Stimulated activated naive B cell treated with anti-CD40 and anti-IgM and Interleukin-4, amounts not matched to agents 10 μg/mL and 1 μg/mL and 100 μg/mL, for 72 hours (primary cell): ENCODE measurements around the gene PSMD13.
"Not testable (repeated sequence)": the region's sequence is repeated elsewhere in the genome, so short reads cannot be mapped to it uniquely, and the experiment has no call there.

Experiments
- ATAC-seq, 2 donors: fragments of 150-1000 bp; cut with Tn5 transposase; replicated peaks; 2 replicates each; pipeline ENCODE4 v1.10.0; 2021; ENCODE audit warnings: moderate library complexity in 1 of 2
- DNase-seq: peaks from one replicate; pipeline ENCODE4 v3.0.0; 2021
- H3K27ac Mint-ChIP-seq: one replicate; pipeline ENCODE4 v1.8.0; 2022; ENCODE audit warnings: mild to moderate bottlenecking, mixed read lengths
- H3K27me3 Mint-ChIP-seq, 2 donors: one replicate each; pipeline ENCODE4 v1.8.0; 2022; ENCODE audit warnings: mixed read lengths in 2 of 2
- H3K36me3 Mint-ChIP-seq, 2 donors: one replicate each; pipeline ENCODE4 v1.8.0; 2022; ENCODE audit warnings: mixed read lengths in 2 of 2, mild to moderate bottlenecking in 1 of 2
- H3K4me1 Mint-ChIP-seq, 2 donors: one replicate each; pipeline ENCODE4 v1.8.0; 2022; ENCODE audit warnings: mixed read lengths in 2 of 2, mild to moderate bottlenecking in 1 of 2
- H3K4me3 Mint-ChIP-seq, 2 donors: one replicate each; pipeline ENCODE4 v1.8.0; 2022; ENCODE audit warnings: mild to moderate bottlenecking in 2 of 2, mixed read lengths in 2 of 2, moderate library complexity in 1 of 2
- H3K9me3 Mint-ChIP-seq, 2 donors: one replicate each; pipeline ENCODE4 v1.8.0; 2022; ENCODE audit warnings: mixed read lengths in 2 of 2, mild to moderate bottlenecking in 1 of 2

The PSMD13 gene

GRCh38 chr11:285021-285893 is 48.5 kb downstream of the PSMD13 start:
- Mint-ChIP-seq H3K4me3 (no peak overlapping the region), H3K9me3 (no peaks in the 10 kb centered on the region), H3K27me3 (peaks cover 37 to 68% of the 10 kb centered on the region in 2 donors), H3K4me1 (peaks cover 25 to 44% of the 10 kb centered on the region in 2 donors), H3K27ac (no peak overlapping the region), H3K36me3 (no peaks in the 10 kb centered on the region)
- DNase-seq (no peak), ATAC-seq (no peak)

- H3K4me1 Mint-ChIP-seq = peaks cover 29 to 42% of the 10 kb centered on the region in 2 donors
- ATAC-seq (no peak), DNase-seq (no peak)
- H3K4me3 Mint-ChIP-seq = no peak overlapping the region
- H3K27me3 Mint-ChIP-seq = peaks cover 34 to 65% of the 10 kb centered on the region in 2 donors
- no peaks in the 10 kb centered on the region for H3K9me3 Mint-ChIP-seq
- no peak overlapping the region for H3K27ac Mint-ChIP-seq
- H3K36me3 Mint-ChIP-seq = peaks cover 0 to under 1% of the 10 kb centered on the region in 2 donors
Measured at GRCh38 chr11:285894-286220, 49.1 kb downstream of the PSMD13 start.

GRCh38 chr11:286977-287820 is 50.4 kb downstream of the PSMD13 start:
- peak overlapping the region; percentile 84 for H3K27ac Mint-ChIP-seq
- H3K27me3 Mint-ChIP-seq = peaks cover 21 to 52% of the 10 kb centered on the region in 2 donors

GRCh38 chr11:287821-288477 is 51.2 kb downstream of the PSMD13 start:
- Mint-ChIP-seq H3K36me3 (peaks cover 0 to 13% of the 10 kb centered on the region in 2 donors), H3K9me3 (no peaks in the 10 kb centered on the region)
- DNase-seq = no peak

More at GRCh38 chr11:286977-287820, 50.4 kb downstream of the PSMD13 start:
- H3K36me3 Mint-ChIP-seq, DNase-seq, ATAC-seq, H3K9me3 Mint-ChIP-seq: not testable (repeated sequence)
- H3K4me3 Mint-ChIP-seq = peak overlapping the region; percentile 85
- H3K4me1 Mint-ChIP-seq = peaks cover 19 to 29% of the 10 kb centered on the region in 2 donors

GRCh38 chr11:288478-289397 is 52.0 kb downstream of the PSMD13 start, which contains the start of gene PGGHG:
Gene PGGHG (plus strand): TSS chr11:289126. CDS start chr11:289817, 691 bp downstream.
- H3K27ac Mint-ChIP-seq = peak within 1 kb of the TSS; percentile 85
- peak within 1 kb of the TSS; percentile 85 for H3K4me3 Mint-ChIP-seq
- no peak for DNase-seq
- peaks cover 19 to 27% of the 10 kb centered on the region in 2 donors for H3K4me1 Mint-ChIP-seq
- ATAC-seq = peak; percentile 66 to 79
- H3K36me3 Mint-ChIP-seq = peaks cover 1 to 13% of the 10 kb centered on the region in 2 donors
- H3K27me3 Mint-ChIP-seq = peaks cover 8 to 36% of the 10 kb centered on the region in 2 donors
- no peaks in the 10 kb centered on the region for H3K9me3 Mint-ChIP-seq

More at GRCh38 chr11:287821-288477, 51.2 kb downstream of the PSMD13 start:
- peak in 1 of 2 donors; percentile 9 for ATAC-seq
- peaks cover 13 to 44% of the 10 kb centered on the region in 2 donors for H3K27me3 Mint-ChIP-seq
- peaks cover 19 to 27% of the 10 kb centered on the region in 2 donors for H3K4me1 Mint-ChIP-seq
- peak overlapping the region; percentile 85 for H3K27ac Mint-ChIP-seq
- H3K4me3 Mint-ChIP-seq = peak overlapping the region; percentile 85

GRCh38 chr11:289398-289711 is 52.6 kb downstream of the PSMD13 start:
- Mint-ChIP-seq H3K36me3 (peaks cover 3 to 13% of the 10 kb centered on the region in 2 donors), H3K9me3 (no peaks in the 10 kb centered on the region), H3K4me1 (peaks cover 19 to 27% of the 10 kb centered on the region in 2 donors), H3K4me3 (peak overlapping the region; percentile 73 to 78), H3K27me3 (peaks cover 7 to 32% of the 10 kb centered on the region in 2 donors), H3K27ac (peak overlapping the region; percentile 85)
- no peak for DNase-seq
- ATAC-seq = peak in 1 of 2 donors; percentile 12

- DNase-seq (no peak), ATAC-seq (no peak)
- Mint-ChIP-seq H3K4me1 (peaks cover 19 to 27% of the 10 kb centered on the region in 2 donors), H3K36me3 (peaks cover 3 to 18% of the 10 kb centered on the region in 2 donors), H3K4me3 (peak overlapping the region; percentile 73 to 78), H3K27me3 (peaks cover 7 to 26% of the 10 kb centered on the region in 2 donors), H3K27ac (peak overlapping the region; percentile 85), H3K9me3 (no peaks in the 10 kb centered on the region)
Measured at GRCh38 chr11:289712-290620, 53.2 kb downstream of the PSMD13 start.

GRCh38 chr11:290621-291231 is 54.0 kb downstream of the PSMD13 start:
- DNase-seq (no peak), ATAC-seq (no peak)
- H3K9me3 Mint-ChIP-seq = no peaks in the 10 kb centered on the region
- no peak overlapping the region for H3K27ac Mint-ChIP-seq
- peaks cover 19 to 27% of the 10 kb centered on the region in 2 donors for H3K4me1 Mint-ChIP-seq
- peaks cover 3 to 18% of the 10 kb centered on the region in 2 donors for H3K36me3 Mint-ChIP-seq
- H3K4me3 Mint-ChIP-seq = peak overlapping the region; percentile 28 to 78
- H3K27me3 Mint-ChIP-seq = peaks cover 7 to 19% of the 10 kb centered on the region in 2 donors

- H3K4me3 Mint-ChIP-seq = no peak overlapping the region
- ATAC-seq = no peak
Measured at GRCh38 chr11:291281-292210, 54.8 kb downstream of the PSMD13 start.

GRCh38 chr11:292211-293121 is 55.7 kb downstream of the PSMD13 start:
- no peak overlapping the region for H3K27ac Mint-ChIP-seq
- DNase-seq = no peak
- ATAC-seq = no peak
- H3K9me3 Mint-ChIP-seq = no peaks in the 10 kb centered on the region
- peaks cover 3 to 7% of the 10 kb centered on the region in 2 donors for H3K27me3 Mint-ChIP-seq
- H3K4me1 Mint-ChIP-seq = peaks cover 16 to 21% of the 10 kb centered on the region in 2 donors
- peaks cover 3 to 18% of the 10 kb centered on the region in 2 donors for H3K36me3 Mint-ChIP-seq
- no peak overlapping the region for H3K4me3 Mint-ChIP-seq

More at GRCh38 chr11:291281-292210, 54.8 kb downstream of the PSMD13 start:
- DNase-seq = no peak
- H3K27me3 Mint-ChIP-seq = peaks cover 7 to 15% of the 10 kb centered on the region in 2 donors
- no peaks in the 10 kb centered on the region for H3K9me3 Mint-ChIP-seq
- H3K36me3 Mint-ChIP-seq = peaks cover 3 to 18% of the 10 kb centered on the region in 2 donors
- H3K4me1 Mint-ChIP-seq = peaks cover 19 to 27% of the 10 kb centered on the region in 2 donors
- H3K27ac Mint-ChIP-seq = no peak overlapping the region
